GM12878 (cell line): ENCODE results near the gene PHF2. TPM values are rescaled to one million over a fixed set of nuclear protein-coding genes. Genes with fewer than 3 reads are reported as not detected.

Experiments used
- ATAC-seq: fragments of 200-7000 bp; cut with Tn5 transposase; 3 replicates; pipeline ENCODE4 v1.9.1; 2020; ENCODE audit warnings: mild to moderate bottlenecking, moderate library complexity
- BruUV-seq: library from RNA; stranded (reverse); fragments of 400-500 nt; replicated peaks from 2 replicates; lab custom pipeline; 2021; lab: Mats Ljungman, UMichigan
- CTCF ChIA-PET: fragments of 300-600 bp; sonication (Branson Sonifier 250); formaldehyde crosslinking; extraction: SDS; loops from one replicate; lab custom pipeline; 2021; ENCODE audit warnings: inconsistent platforms; lab: Yijun Ruan, JAX
- POLR2A ChIA-PET: fragments of 350-600 bp; formaldehyde crosslinking; extraction: SDS; loops from one replicate; lab custom pipeline; 2021; ENCODE audit warnings: inconsistent platforms; lab: Charles Lee
- RAD21 ChIA-PET: fragments of 300-600 bp; sonication (Branson Sonifier 250); formaldehyde crosslinking; loops from one replicate; lab custom pipeline; 2023; ENCODE audit warnings: antibody characterized with exemption; ENCODE audit not compliant: unreplicated experiment; lab: Charles Lee
- SMC1A ChIA-PET: fragments of 300-600 bp; sonication (Branson Sonifier 250); formaldehyde crosslinking; loops from one replicate; lab custom pipeline; 2023; ENCODE audit not compliant: unreplicated experiment, uncharacterized antibody; lab: Charles Lee
- DNase-seq: peaks from one replicate; pipeline ENCODE4 v3.0.0-alpha.2; 2011; ENCODE audit warnings: low read depth, low spot score
- FAIRE-seq: peaks from 3 replicates; lab custom pipeline; 2011; peaks lifted over from hg19 to GRCh38; lab: Jason Lieb, UNC
- H2AFZ ChIP-seq: 2 replicates; pipeline ENCODE4 v1.6.0; 2011; ENCODE audit warnings: low read depth, low read length, control low read depth; ENCODE audit not compliant: control insufficient read depth
- H3K27ac ChIP-seq: 2 replicates; pipeline ENCODE4 v1.5.1; 2011; ENCODE audit warnings: control low read depth; ENCODE audit not compliant: control insufficient read depth, insufficient read depth
- H3K27me3 ChIP-seq, 2 experiments: replicated peaks in 1 of 2; 2 replicates each; pipeline versions ENCODE4 v1.6.0 to v1.6.1; 2011; ENCODE audit warnings: low read length in 1 of 2; ENCODE audit not compliant: control insufficient read depth in 2 of 2, insufficient read depth in 2 of 2
- H3K36me3 ChIP-seq, 2 experiments: 2 replicates each; pipeline ENCODE4 v1.5.1; 2011; ENCODE audit warnings: low read length in 1 of 2; ENCODE audit not compliant: control insufficient read depth in 2 of 2, insufficient read depth in 2 of 2
- H3K4me1 ChIP-seq: 2 replicates; pipeline ENCODE4 v1.6.1; 2011; ENCODE audit warnings: mild to moderate bottlenecking, low read length, moderate library complexity, mixed read lengths; ENCODE audit not compliant: control insufficient read depth, insufficient read depth
- H3K4me2 ChIP-seq: 2 replicates; pipeline ENCODE4 v1.6.0; 2011; ENCODE audit warnings: control low read depth; ENCODE audit not compliant: control insufficient read depth, insufficient read depth
- H3K4me3 ChIP-seq: fragments of 200-600 bp; sonication (generic); 2 replicates; pipeline ENCODE4 v1.5.1; 2016
- H3K79me2 ChIP-seq: 2 replicates; pipeline ENCODE4 v1.6.0; 2011; ENCODE audit warnings: low read length; ENCODE audit not compliant: control insufficient read depth, insufficient read depth
- H3K9ac ChIP-seq: 2 replicates; pipeline ENCODE4 v1.8.0; 2011; ENCODE audit warnings: low read length, control low read depth, mixed read lengths; ENCODE audit not compliant: control insufficient read depth, insufficient read depth
- H3K9me3 ChIP-seq: replicated peaks from 3 replicates; pipeline ENCODE4 v1.5.1; 2011; ENCODE audit warnings: mild to moderate bottlenecking, low read length; ENCODE audit not compliant: control insufficient read depth, insufficient read depth
- H4K20me1 ChIP-seq: 2 replicates; pipeline ENCODE4 v1.6.0; 2011; ENCODE audit not compliant: control insufficient read depth, insufficient read depth
- CHD4 ChIP-seq: fragments of 200-600 bp; sonication (generic); IDR thresholded peaks from 2 replicates; pipeline ENCODE4 v1.6.1; 2016; ENCODE audit warnings: mild to moderate bottlenecking
- ESRRA ChIP-seq: IDR thresholded peaks from 2 replicates; pipeline ENCODE4 v1.6.1; 2012; ENCODE audit warnings: mild to moderate bottlenecking, low read length, improper control_type of control experiment
- IKZF2 ChIP-seq, 2 experiments: fragments of 450-650 bp; IDR thresholded peaks; 2 replicates each; pipeline ENCODE4 v1.6.1; 2017; ENCODE audit warnings: mild to moderate bottlenecking in 2 of 2, moderate library complexity in 2 of 2
- KDM1A ChIP-seq: fragments of 200-600 bp; sonication (generic); IDR thresholded peaks from 2 replicates; pipeline ENCODE4 v1.6.1; 2016; ENCODE audit warnings: borderline replicate concordance
- NR2F1 ChIP-seq: fragments of 450-650 bp; conservative IDR thresholded peaks from 2 replicates; pipeline ENCODE4 v1.6.1; 2017; ENCODE audit warnings: mild to moderate bottlenecking
- POU2F2 ChIP-seq: IDR thresholded peaks from 3 replicates; pipeline ENCODE4 v1.6.1; 2011; ENCODE audit warnings: low read depth, mild to moderate bottlenecking, low read length, borderline replicate concordance
- RAD51 ChIP-seq: fragments of 450-650 bp; IDR thresholded peaks from 2 replicates; pipeline ENCODE4 v1.6.1; 2016; ENCODE audit warnings: moderate library complexity, mild to moderate bottlenecking, inconsistent platforms
- SMC3 ChIP-seq: IDR thresholded peaks from 2 replicates; pipeline ENCODE4 v1.6.1; 2011; ENCODE audit warnings: low read length, improper control_type of control experiment, borderline replicate concordance
- WGBS: methylation state at CpG from one replicate; pipeline ENCODE4 v1.1.6; 2016; ENCODE audit warnings: low lambda C conversion rate; ENCODE audit not compliant: insufficient replicate concordance, insufficient coverage; ENCODE audit errors: missing lambda C conversion rate; 5-methylcytosine and 5-hydroxymethylcytosine counted together
- in situ Hi-C: fragments of 300-500 bp; cut with MboI; formaldehyde crosslinking; loops from 9 replicates; pipeline ENCODE4 v1.14.3; 2018; ENCODE audit warnings: mixed read lengths
- intact Hi-C: fragments of 100-400 bp; cut with micrococcal nuclease; formaldehyde crosslinking; loops from one replicate; pipeline ENCODE4 v1.14.2; 2022; ENCODE audit not compliant: unreplicated experiment
- polyA plus RNA-seq, 11 experiments: library from polyadenylated mRNA; depleted of rRNA in 4 of 11; unstranded in 6 of 11; stranded (reverse) in 5 of 11; fragments of >200 nt; fragmentation: Nextera tagmentation in 4 of 11; fragmentation: Illumina TruSeq in 1 of 11; extraction: Ambion mirVana in 4 of 11; extraction: Trizol in 1 of 11; gene quantifications; 1 replicate in 1 of 11; 2 replicates in 10 of 11; pipeline versions ENCODE4 v1.2.1 to v1.2.3, GENCODE V29; 2011 to 2016; ENCODE audit warnings: inconsistent platforms in 2 of 11, missing spikeins in 2 of 11, low read depth in 1 of 11
- total RNA-seq, 4 experiments: library from RNA; depleted of rRNA in 3 of 4; stranded (reverse); fragments of >200 nt in 3 of 4; fragmentation: Illumina TruSeq in 1 of 4; extraction: Trizol in 1 of 4; gene quantifications; 2 replicates each; pipeline versions ENCODE4 v1.2.1 to v1.2.3, GENCODE V29; 2013 to 2021

The PHF2 gene
- total and polyA plus RNA-seq, 10 of the 15 experiments (the other 5 are each of a cell fraction or from before 2014, with no cell fraction given), result 0.34 to 13.3 (median 5.5) TPM

DNA sequence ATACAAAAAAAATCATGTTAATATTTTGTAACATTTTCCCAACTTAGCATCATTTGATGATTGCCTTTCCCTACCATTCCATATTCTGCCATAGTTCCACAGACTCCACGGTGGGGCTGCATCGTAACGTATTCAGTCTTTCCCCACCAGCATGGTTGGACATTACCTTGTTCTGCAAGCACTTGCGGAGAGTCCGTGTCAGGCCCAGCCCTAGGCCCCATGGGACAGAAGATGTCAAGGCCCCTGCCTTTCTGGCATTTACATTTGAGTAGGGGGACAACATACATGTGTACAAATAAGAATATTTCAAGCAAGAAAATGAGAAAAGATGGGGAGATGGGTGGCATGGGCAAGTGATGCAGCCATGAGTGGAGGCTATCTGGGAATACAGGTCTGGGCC lies 8.2 kb upstream of the PHF2 start:
- H3K4me2 ChIP-seq, result no peak overlapping the region
- H3K9me3 ChIP-seq, result peaks cover 2% of the 10 kb centered on the region; the same call in 2 of the 3 replicates
- BruUV-seq, result no TSS peak
- H2AFZ ChIP-seq, result no peak overlapping the region
- RAD21 ChIA-PET, result no interaction called here
- peaks cover 1% of the 10 kb centered on the region; the same call in 1 of the 2 replicates for H3K79me2 ChIP-seq
- peaks cover 3 to 5% of the 10 kb centered on the region in 2 experiments; a peak in 3 of 4 replicates for H3K36me3 ChIP-seq
- in situ Hi-C loops (no loop called here), intact Hi-C loops (loop anchor here (5.0 kb wide), 1 partner anchor 116 kb away; the partner anchor contains the start of genes FAM120A and FAM120AOS)
- 100% methylated on average over 5 of the region's 5 CpGs for WGBS
- FAIRE-seq (no peak), DNase-seq (no peak)
- no peak overlapping the region for H3K4me3 ChIP-seq
- peaks cover 7% of the 10 kb centered on the region for H3K4me1 ChIP-seq
- POLR2A ChIA-PET, result no interaction called here
- SMC1A ChIA-PET, result no interaction called here
- CTCF ChIA-PET, result no interaction called here
- no peak overlapping the region for H3K27ac ChIP-seq
- TF ChIP-seq POU2F2, result no peak
- TF ChIP-seq, all 136 proteins: peak for 0
- H3K9ac ChIP-seq, result no peak overlapping the region
- no peaks in the 10 kb centered on the region for H4K20me1 ChIP-seq
- no peaks in the 10 kb centered on the region for H3K27me3 ChIP-seq
- no peak for ATAC-seq

DNA sequence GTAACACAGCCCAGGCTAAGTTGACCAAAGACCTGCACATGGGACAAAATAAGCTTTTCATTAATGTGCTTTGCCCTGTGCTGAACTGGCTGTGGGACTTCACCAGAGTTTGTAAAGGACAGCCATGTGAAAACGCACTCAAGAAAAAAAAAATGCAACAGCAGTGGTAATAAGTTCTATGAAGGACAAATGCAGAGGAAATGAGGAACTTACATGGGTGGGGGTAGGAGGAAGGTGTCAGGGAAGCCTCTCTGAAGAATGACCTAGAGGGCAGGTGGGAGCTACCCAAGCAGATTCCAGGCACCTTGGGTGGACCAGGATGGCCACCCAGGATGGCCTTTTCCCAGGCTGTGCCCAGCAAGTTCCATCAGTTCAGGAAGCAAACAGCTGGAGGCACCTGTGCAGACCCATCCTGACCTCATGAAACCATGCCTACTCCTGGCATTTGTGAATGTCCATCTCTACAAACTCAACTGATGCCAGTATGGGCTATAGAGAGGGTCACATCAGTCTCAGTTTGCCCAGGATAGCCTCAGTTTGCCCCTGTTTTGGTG lies 6.7 kb upstream of the PHF2 start:
- in situ Hi-C loops (no loop called here), intact Hi-C loops (loop anchor here (5.0 kb wide), 1 partner anchor 117 kb away; the partner anchor contains the start of genes FAM120A and FAM120AOS)
- ATAC-seq, result no peak
- no peak overlapping the region for H3K4me3 ChIP-seq
- no peak overlapping the region for H2AFZ ChIP-seq
- peaks cover 1% of the 10 kb centered on the region; the same call in 1 of the 2 replicates for H3K79me2 ChIP-seq
- BruUV-seq, result no TSS peak
- no peak overlapping the region for H3K4me2 ChIP-seq
- ChIA-PET POLR2A (no interaction called here), CTCF (no interaction called here), RAD21 (no interaction called here), SMC1A (no interaction called here)
- H3K9me3 ChIP-seq, result peaks cover 2% of the 10 kb centered on the region; the same call in 2 of the 3 replicates
- H3K9ac ChIP-seq, result no peak overlapping the region
- TF ChIP-seq RAD51 (no peak), SMC3 (no peak), IKZF2 (IDR thresholded peaks at IDR 0.05) (no peak), ESRRA (no peak), NR2F1 (no peak), KDM1A (no peak), CHD4 (no peak)
- 0% methylated on average over 1 of the region's 1 CpG for WGBS
- FAIRE-seq, result no peak
- DNase-seq, result no peak
- no peak overlapping the region for H3K27ac ChIP-seq
- no peaks in the 10 kb centered on the region for H3K36me3 ChIP-seq
- peaks cover 7% of the 10 kb centered on the region for H3K4me1 ChIP-seq
- no peaks in the 10 kb centered on the region for H4K20me1 ChIP-seq
- no peaks in the 10 kb centered on the region for H3K27me3 ChIP-seq
